ENCODE measurements around the gene FSHB.
"Not testable (repeated sequence)": the region's sequence is repeated elsewhere in the genome, so short reads cannot be mapped to it uniquely, and the experiment has no call there.

FSHB gene

DNA sequence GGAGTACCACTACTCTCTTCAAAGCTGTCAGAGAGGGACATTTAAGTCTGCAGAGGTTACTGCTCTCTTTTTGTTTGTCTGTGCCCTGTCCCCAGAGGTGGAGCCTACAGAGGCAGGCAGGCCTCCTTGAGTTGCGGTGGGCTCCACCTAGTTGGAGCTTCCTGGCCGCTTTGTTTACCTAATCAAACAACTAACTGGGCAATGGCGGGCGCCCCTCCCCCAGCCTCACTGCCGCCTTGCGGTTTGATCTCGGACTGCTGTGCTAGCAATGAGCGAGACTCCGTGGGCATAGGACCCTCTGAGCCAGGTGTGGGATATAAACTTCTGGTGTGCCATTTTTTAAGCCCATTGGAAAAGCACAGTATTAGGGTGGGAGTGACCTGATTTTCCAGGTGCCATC is 37.8 kb downstream of the FSHB start:
- not testable (repeated sequence) for DNase-seq

DNA sequence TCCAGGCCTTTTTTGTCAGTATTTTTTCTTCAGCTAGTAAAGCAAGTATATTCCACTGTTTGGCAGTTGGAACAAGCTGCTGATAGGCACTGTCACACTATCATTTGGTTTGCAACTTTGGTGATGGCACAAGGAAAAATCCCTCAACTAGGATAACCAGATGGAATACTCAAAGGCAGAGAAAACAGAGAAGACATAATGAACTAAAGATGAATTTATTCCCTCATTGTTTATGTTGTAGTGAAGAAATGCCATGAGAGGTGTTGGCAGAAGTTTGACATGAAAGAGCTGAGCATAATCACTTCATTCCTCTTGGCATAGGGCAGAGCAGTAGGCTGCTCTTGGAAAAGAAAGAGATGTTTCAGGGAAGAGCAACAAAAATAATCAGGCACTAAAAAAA is 39.9 kb downstream of the FSHB start:
- DNase-seq = no peak

DNA sequence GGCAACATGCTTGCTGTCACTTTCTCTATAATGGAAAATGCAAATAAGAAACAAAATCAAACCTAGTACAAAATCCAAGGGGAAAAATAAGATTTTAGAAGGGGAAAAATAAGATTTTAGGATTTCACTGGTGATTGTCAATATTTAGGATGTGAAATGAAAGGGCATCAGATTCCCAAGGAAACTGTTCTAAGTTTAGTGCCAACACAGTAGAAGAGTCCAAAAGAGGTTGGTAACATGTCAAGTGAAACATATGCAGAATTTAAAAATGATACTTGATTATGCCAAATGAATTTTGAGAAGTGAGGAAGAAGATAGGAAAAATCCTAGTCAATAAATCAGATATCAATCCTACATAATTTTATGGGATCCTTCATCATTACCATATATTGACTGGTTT is 46.4 kb downstream of the FSHB start:
- DNase-seq = no peak

DNA sequence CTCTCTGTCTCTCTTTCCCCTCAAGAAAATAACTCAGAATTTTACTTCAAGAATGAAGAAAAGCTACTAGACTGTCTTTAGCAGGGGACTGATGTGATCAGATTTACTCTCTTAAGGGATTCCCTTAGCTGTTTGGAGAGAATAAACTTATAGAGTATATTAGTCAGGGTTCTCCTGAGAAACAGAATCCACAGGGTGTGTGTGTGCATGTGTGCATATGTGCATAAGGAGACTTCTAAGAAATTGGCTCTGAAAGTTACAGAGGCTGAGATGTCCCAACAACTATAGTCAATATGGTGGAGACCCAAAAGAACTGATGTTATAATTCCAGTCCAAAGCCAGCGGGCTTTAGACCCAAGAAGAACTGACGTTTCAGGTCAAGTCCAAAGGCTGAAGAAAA is 49.0 kb downstream of the FSHB start:
- no peak for DNase-seq

DNA sequence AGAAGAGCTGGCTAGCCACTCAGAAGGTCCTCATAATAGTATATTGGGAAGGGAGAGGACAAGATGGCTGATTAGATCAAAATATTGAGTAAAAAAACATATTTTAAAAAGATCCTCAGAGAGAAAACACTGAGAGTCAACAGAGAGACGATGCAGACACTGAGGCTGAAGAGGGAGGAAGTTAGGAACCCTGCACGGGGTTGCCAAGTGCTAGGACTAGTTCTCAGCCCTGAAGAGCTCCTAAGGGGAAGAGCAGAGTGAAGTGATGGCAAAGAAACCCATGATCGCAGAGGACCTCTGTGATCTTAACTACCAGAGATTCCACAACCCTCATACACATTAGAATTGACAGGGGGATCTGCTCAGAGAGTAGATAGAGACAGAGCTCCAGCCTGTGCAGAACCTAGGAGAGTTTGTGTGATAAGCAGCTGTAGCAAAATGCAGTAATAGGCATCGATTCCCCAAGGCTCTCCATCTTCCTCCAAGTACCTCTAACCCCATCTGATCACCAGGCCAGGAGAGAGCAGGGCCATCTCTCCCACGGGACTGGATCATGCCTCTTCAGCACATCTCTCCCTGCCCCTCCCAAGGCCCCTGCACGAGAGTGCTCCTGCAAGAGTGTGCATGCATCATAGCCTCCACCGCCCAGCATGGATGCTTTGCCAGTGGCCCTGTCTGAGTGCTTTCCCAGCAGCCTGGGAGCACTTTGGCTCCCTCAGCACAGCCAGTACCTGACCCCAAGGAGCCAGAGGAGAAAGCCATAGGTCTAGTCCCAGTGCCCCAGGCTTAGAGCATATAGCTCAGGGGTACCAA is 50.9 kb downstream of the FSHB start:
- no peak for DNase-seq

DNA sequence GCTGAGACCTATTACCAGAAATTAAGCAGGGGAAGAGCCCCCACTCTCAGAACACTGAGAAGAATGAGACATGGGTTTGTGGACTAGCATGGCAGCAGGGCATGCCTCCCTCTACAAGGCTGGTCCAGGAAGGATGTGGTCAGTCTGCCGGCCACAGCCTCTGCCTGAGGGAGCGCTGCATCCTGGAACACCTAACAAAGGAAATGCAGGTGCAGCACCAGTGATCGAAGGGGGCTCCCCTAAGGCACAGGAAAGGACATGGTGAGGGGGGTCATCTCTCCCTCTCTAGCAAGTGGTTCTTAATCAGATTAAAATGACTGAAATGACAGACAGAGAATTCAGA is 51.4 kb downstream of the FSHB start:
- DNase-seq = peak; percentile 5

All from central memory CD4-positive, alpha-beta T cell (primary cell).